GM23248 (cell line): Measurements from ENCODE around the gene AFAP1L1. TPM values are rescaled to one million over a fixed set of nuclear protein-coding genes. Genes with fewer than 3 reads are reported as not detected.

ENCODE experiments used
- DNase-seq: peaks from one replicate; pipeline ENCODE4 v3.0.0-alpha.2; 2015
- H2AFZ ChIP-seq: fragments of 200-600 bp; sonication (generic); 2 replicates; pipeline ENCODE4 v1.6.1; 2016; ENCODE audit warnings: antibody characterized with exemption
- H3F3A ChIP-seq: fragments of 200-600 bp; sonication (generic); 2 replicates; pipeline ENCODE4 v1.6.1; 2016; ENCODE audit warnings: mild to moderate bottlenecking, antibody characterized with exemption, mixed run types; ENCODE audit not compliant: insufficient read depth
- H3K27ac ChIP-seq: fragments of 200-600 bp; sonication (generic); 2 replicates; pipeline ENCODE4 v1.5.1; 2016; ENCODE audit warnings: mild to moderate bottlenecking
- H3K27me3 ChIP-seq: fragments of 200-600 bp; sonication (generic); replicated peaks from 2 replicates; pipeline ENCODE4 v1.6.1; 2016; ENCODE audit warnings: mild to moderate bottlenecking; ENCODE audit not compliant: insufficient read depth
- H3K36me3 ChIP-seq: fragments of 200-600 bp; sonication (generic); 2 replicates; pipeline ENCODE4 v1.6.1; 2016; ENCODE audit warnings: low read depth, mild to moderate bottlenecking
- H3K4me1 ChIP-seq: fragments of 200-600 bp; sonication (generic); 2 replicates; pipeline ENCODE4 v1.6.1; 2016; ENCODE audit warnings: mild to moderate bottlenecking; ENCODE audit not compliant: insufficient read depth
- H3K4me2 ChIP-seq: fragments of 200-600 bp; sonication (generic); one replicate; pipeline ENCODE4 v1.6.1; 2016; ENCODE audit warnings: mild to moderate bottlenecking; ENCODE audit not compliant: unreplicated experiment
- H3K4me3 ChIP-seq: fragments of 200-600 bp; sonication (generic); 2 replicates; pipeline ENCODE4 v1.5.1; 2016; ENCODE audit warnings: mild to moderate bottlenecking
- H3K79me2 ChIP-seq: fragments of 200-600 bp; sonication (generic); 2 replicates; pipeline ENCODE4 v1.6.1; 2016; ENCODE audit warnings: mild to moderate bottlenecking; ENCODE audit not compliant: insufficient read depth
- H3K9ac ChIP-seq: fragments of 200-600 bp; sonication (generic); 2 replicates; pipeline ENCODE4 v1.6.1; 2016; ENCODE audit warnings: mild to moderate bottlenecking
- H3K9me2 ChIP-seq: fragments of 200-600 bp; sonication (generic); 2 replicates; pipeline ENCODE4 v1.6.1; 2016; ENCODE audit warnings: mixed run types, mild to moderate bottlenecking, moderate library complexity; ENCODE audit not compliant: insufficient read depth
- H3K9me3 ChIP-seq: fragments of 200-600 bp; sonication (generic); one replicate; pipeline ENCODE4 v1.6.1; 2017; ENCODE audit warnings: low read depth
- H4K20me1 ChIP-seq: fragments of 200-600 bp; sonication (generic); 2 replicates; pipeline ENCODE4 v1.6.0; 2016; ENCODE audit not compliant: insufficient read depth
- EZH2 ChIP-seq: fragments of 200-600 bp; sonication (generic); IDR thresholded peaks from 2 replicates; pipeline ENCODE4 v1.6.1; 2018; ENCODE audit warnings: antibody characterized with exemption, mild to moderate bottlenecking; ENCODE audit not compliant: insufficient read depth, poor library complexity, severe bottlenecking
- EZH2phosphoT487 ChIP-seq: fragments of 200-600 bp; sonication (generic); IDR thresholded peaks from 2 replicates; pipeline ENCODE4 v1.6.1; 2018; ENCODE audit warnings: antibody characterized with exemption, moderate library complexity, mild to moderate bottlenecking, low read depth; ENCODE audit not compliant: insufficient read depth
- WGBS, 2 experiments: methylation state at CpG; one replicate each; pipeline ENCODE4 v1.1.6; 2015 to 2017; ENCODE audit warnings: low lambda C conversion rate in 2 of 2, low coverage in 1 of 2; ENCODE audit errors: missing lambda C conversion rate in 2 of 2; 5-methylcytosine and 5-hydroxymethylcytosine counted together
- in situ Hi-C: fragments of 300-500 bp; cut with MboI; formaldehyde crosslinking; loops from 2 replicates; pipeline ENCODE4 v1.15.0; 2020
- polyA plus RNA-seq: library from polyadenylated mRNA; unstranded; fragments of >200 nt; fragmentation: Nextera tagmentation; extraction: Ambion mirVana; gene quantifications from 2 replicates; pipeline ENCODE4 v1.2.1, GENCODE V29; 2016
- total RNA-seq: library from RNA; depleted of rRNA; stranded (reverse); fragments of >200 nt; shearing (Covaris generic); gene quantifications from 2 replicates; pipeline ENCODE4 v1.2.3, GENCODE V29; 2014

The AFAP1L1 gene
- total and polyA plus RNA-seq, 2 experiments from 2014 or later = 0.76 to 1.3 TPM

GRCh38 chr5:149378241-149378820, 106.7 kb downstream of the AFAP1L1 start:
- in situ Hi-C loops = loop anchor here (10.0 kb wide), 1 partner anchor 186 kb away; no protein-coding TSS in a partner anchor
- no peak for TF ChIP-seq EZH2
- TF ChIP-seq EZH2phosphoT487 = no peak
- no peak overlapping the region for H3K4me2 ChIP-seq

GRCh38 chr5:149379177-149379761, 107.6 kb downstream of the AFAP1L1 start, which contains the start of gene IL17B:
TSS of gene IL17B (minus strand) at chr5:149379292. CDS start at chr5:149379225, 67 bp downstream.
- Histone ChIP-seq H3K79me2 (no peaks in the 10 kb centered on the region), H3K9ac (no peak within 1 kb of the TSS), H4K20me1 (no peaks in the 10 kb centered on the region), H3F3A (no peaks in the 10 kb centered on the region), H2AFZ (no peak within 1 kb of the TSS), H3K4me3 (no peak within 1 kb of the TSS), H3K9me2 (no peaks in the 10 kb centered on the region), H3K9me3 (no peaks in the 10 kb centered on the region), H3K4me2 (no peak within 1 kb of the TSS), H3K27me3 (no peaks in the 10 kb centered on the region; the same call in 1 of the 2 replicates), H3K36me3 (no peaks in the 10 kb centered on the region), H3K27ac (no peak within 1 kb of the TSS), H3K4me1 (no peaks in the 10 kb centered on the region)
- WGBS, 2 experiments = 84 to 87% methylated on average over 22 of the region's 22 CpGs
- in situ Hi-C loops = loop anchor here (10.0 kb wide), 1 partner anchor 186 kb away; no protein-coding TSS in a partner anchor
- TF ChIP-seq EZH2phosphoT487 (no peak), EZH2 (no peak)
- DNase-seq = no peak

More at GRCh38 chr5:149378241-149378820, 106.7 kb downstream of the AFAP1L1 start:
- Histone ChIP-seq H2AFZ (no peak overlapping the region), H4K20me1 (no peaks in the 10 kb centered on the region), H3K27me3 (no peaks in the 10 kb centered on the region; the same call in 1 of the 2 replicates), H3K27ac (no peak overlapping the region), H3K9ac (no peak overlapping the region), H3F3A (no peaks in the 10 kb centered on the region), H3K9me3 (no peaks in the 10 kb centered on the region), H3K9me2 (no peaks in the 10 kb centered on the region), H3K4me3 (no peak overlapping the region), H3K36me3 (no peaks in the 10 kb centered on the region), H3K79me2 (no peaks in the 10 kb centered on the region), H3K4me1 (no peaks in the 10 kb centered on the region)
- 63 to 66% methylated on average over 5 of the region's 5 CpGs for WGBS, 2 experiments
- no peak for DNase-seq

- Histone ChIP-seq H3K27me3 (no peaks in the 10 kb centered on the region; the same call in 1 of the 2 replicates), H3K9ac (no peak overlapping the region), H2AFZ (no peak overlapping the region), H3K36me3 (no peaks in the 10 kb centered on the region), H3K4me2 (no peak overlapping the region), H3K9me2 (no peaks in the 10 kb centered on the region), H4K20me1 (no peaks in the 10 kb centered on the region), H3K4me3 (no peak overlapping the region), H3K27ac (no peak overlapping the region), H3K4me1 (no peaks in the 10 kb centered on the region), H3F3A (no peaks in the 10 kb centered on the region), H3K79me2 (no peaks in the 10 kb centered on the region), H3K9me3 (no peaks in the 10 kb centered on the region)
- in situ Hi-C loops = loop anchor here (5.0 to 10.0 kb wide), 2 partner anchors 52 to 185 kb away; no protein-coding TSS in a partner anchor
- WGBS, 2 experiments = 89 to 93% methylated on average over 5 of the region's 5 CpGs
- TF ChIP-seq EZH2 (no peak), EZH2phosphoT487 (no peak)
- DNase-seq = no peak
Measured at GRCh38 chr5:149379818-149380374, 108.2 kb downstream of the AFAP1L1 start.

GRCh38 chr5:149380466-149381121, 108.9 kb downstream of the AFAP1L1 start:
- H3K79me2 ChIP-seq = no peaks in the 10 kb centered on the region
- H3K9me3 ChIP-seq = no peaks in the 10 kb centered on the region
- H3K4me1 ChIP-seq = no peaks in the 10 kb centered on the region
- no peak overlapping the region for H2AFZ ChIP-seq
- no peak overlapping the region for H3K9ac ChIP-seq
- no peak for DNase-seq
- H4K20me1 ChIP-seq = no peaks in the 10 kb centered on the region
- no peaks in the 10 kb centered on the region for H3K36me3 ChIP-seq
- H3K4me3 ChIP-seq = no peak overlapping the region
- TF ChIP-seq EZH2phosphoT487 = no peak
- TF ChIP-seq EZH2 = no peak
- no peak overlapping the region for H3K27ac ChIP-seq
- H3K4me2 ChIP-seq = no peak overlapping the region
- in situ Hi-C loops = loop anchor here (5.0 kb wide), 1 partner anchor 52 kb away; no protein-coding TSS in a partner anchor
- 80 to 82% methylated on average over 16 of the region's 16 CpGs for WGBS, 2 experiments
- no peaks in the 10 kb centered on the region for H3F3A ChIP-seq
- no peaks in the 10 kb centered on the region; the same call in 1 of the 2 replicates for H3K27me3 ChIP-seq
- H3K9me2 ChIP-seq = no peaks in the 10 kb centered on the region
